ENCODE data around the gene ZMIZ1.

- no peak for TF ChIP-seq ZNF274 (IDR thresholded peaks at IDR 0.05; ENCODE audit: low read depth, low read length)
- no peak for TF ChIP-seq YY1 (IDR thresholded peaks at IDR 0.05; ENCODE audit: insufficient read depth, insufficient read length)
Measured at GRCh38 chr10:79052291-79053080, 16.3 kb upstream of the ZMIZ1 start.

All from NT2/D1 (cell line).